HG03432 (cell line): ENCODE data around the gene SUPT3H.
"Not testable (repeated sequence)": the region's sequence is repeated elsewhere in the genome, so short reads cannot be mapped to it uniquely, and the experiment has no call there.

Experiments
- ATAC-seq: cut with Tn5 transposase; IDR thresholded peaks from one replicate; pipeline ENCODE4 v1.9.1; 2021; ENCODE audit warnings: mild to moderate bottlenecking, moderate library complexity; ENCODE audit not compliant: unreplicated experiment

SUPT3H gene

GRCh38 chr6:45074439-45074838 lies 303.3 kb downstream of the SUPT3H start:
- ATAC-seq, result no peak

GRCh38 chr6:45073771-45074170 lies 304.0 kb downstream of the SUPT3H start:
- no peak for ATAC-seq

GRCh38 chr6:45072673-45073072 lies 305.1 kb downstream of the SUPT3H start:
- no peak for ATAC-seq

- ATAC-seq, result no peak
Measured at GRCh38 chr6:45072016-45072415, 305.7 kb downstream of the SUPT3H start.

GRCh38 chr6:45069091-45069490 lies 308.6 kb downstream of the SUPT3H start:
- no peak for ATAC-seq

- not testable (repeated sequence) for ATAC-seq
Measured at GRCh38 chr6:45067446-45067845, 310.3 kb downstream of the SUPT3H start.

- not testable (repeated sequence) for ATAC-seq
Measured at GRCh38 chr6:45062659-45063058, 315.1 kb downstream of the SUPT3H start.

GRCh38 chr6:45057711-45058110 lies 320.0 kb downstream of the SUPT3H start:
- ATAC-seq, result no peak

GRCh38 chr6:45054610-45055009 lies 323.1 kb downstream of the SUPT3H start:
- no peak for ATAC-seq

- ATAC-seq, result no peak
Measured at GRCh38 chr6:45052325-45052724, 325.4 kb downstream of the SUPT3H start.

GRCh38 chr6:45049188-45049843 lies 328.4 kb downstream of the SUPT3H start:
- no peak for ATAC-seq

- ATAC-seq, result no peak
Measured at GRCh38 chr6:45047573-45047972, 330.2 kb downstream of the SUPT3H start.

- no peak for ATAC-seq
Measured at GRCh38 chr6:45045253-45045601, 332.5 kb downstream of the SUPT3H start.

GRCh38 chr6:45044510-45045252 lies 333.1 kb downstream of the SUPT3H start:
- no peak for ATAC-seq

GRCh38 chr6:45044086-45044485 lies 333.6 kb downstream of the SUPT3H start:
- ATAC-seq, result no peak

- ATAC-seq, result not testable (repeated sequence)
Measured at GRCh38 chr6:45042673-45043072, 335.1 kb downstream of the SUPT3H start.

GRCh38 chr6:45038226-45038625 lies 339.5 kb downstream of the SUPT3H start:
- ATAC-seq, result no peak

- ATAC-seq, result no peak
Measured at GRCh38 chr6:45036103-45036502, 341.6 kb downstream of the SUPT3H start.

- no peak for ATAC-seq
Measured at GRCh38 chr6:45032426-45032825, 345.3 kb downstream of the SUPT3H start.

GRCh38 chr6:45031601-45032000 lies 346.1 kb downstream of the SUPT3H start:
- no peak for ATAC-seq

GRCh38 chr6:45027126-45027525 lies 350.6 kb downstream of the SUPT3H start:
- ATAC-seq, result no peak

- ATAC-seq, result no peak
Measured at GRCh38 chr6:45026003-45026516, 351.7 kb downstream of the SUPT3H start.
